Measurements from ENCODE around the gene CAMK1G.
A peak's percentile ranks its signal among the peaks of the same experiment; 100 is the strongest.

Gene CAMK1G

GRCh38 chr1:209595028-209595427 lies 11.5 kb downstream of the CAMK1G start:
- no peak overlapping the region for H3K4me3 ChIP-seq (ENCODE audit: low read depth, low read length)
- TF ChIP-seq CTCF (IDR thresholded peaks at IDR 0.05; ENCODE audit: low read depth, low read length, missing control alignments), result no peak
- no peak for DNase-seq (ENCODE audit: low read depth)

DNA sequence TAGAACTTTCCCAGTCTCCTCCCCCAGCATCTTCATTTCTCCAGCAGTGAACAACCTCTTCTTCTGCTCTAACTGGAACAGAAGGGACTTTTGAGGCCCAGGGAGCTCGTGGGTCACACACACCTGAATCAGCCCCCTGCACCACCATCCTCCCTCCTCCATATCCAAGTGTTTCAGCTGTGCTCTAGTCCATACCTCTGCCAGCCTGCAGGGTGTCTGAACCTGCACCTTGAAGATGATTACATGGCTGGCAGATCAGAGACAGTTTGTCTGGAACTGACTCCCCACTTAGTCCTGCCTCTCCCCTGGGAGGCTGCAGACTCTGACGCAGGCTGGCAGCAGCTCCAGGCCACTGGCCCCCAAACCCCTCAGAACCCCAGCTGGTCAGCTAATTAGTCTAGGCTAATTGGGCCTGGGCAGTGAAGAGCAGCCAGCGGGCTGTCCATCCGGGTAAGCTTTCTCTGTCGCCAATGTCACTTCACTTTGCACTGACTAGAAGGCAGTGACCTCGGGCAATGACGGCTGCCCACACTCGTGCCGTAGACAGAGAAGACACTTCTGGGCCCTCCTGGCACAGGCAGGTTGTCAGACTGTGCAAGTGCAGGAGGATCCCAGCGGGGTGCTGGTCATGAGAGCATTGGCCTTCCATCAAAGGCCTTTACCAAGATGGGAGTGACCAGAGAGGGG lies 12.2 kb downstream of the CAMK1G start:
- no peak for TF ChIP-seq CTCF (IDR thresholded peaks at IDR 0.05; ENCODE audit: low read depth, low read length, missing control alignments)
- no peak for DNase-seq (ENCODE audit: low read depth)
- H3K4me3 ChIP-seq (ENCODE audit: low read depth, low read length), result no peak overlapping the region

- TF ChIP-seq CTCF (IDR thresholded peaks at IDR 0.05; ENCODE audit: low read depth, low read length, missing control alignments), result no peak
- H3K4me3 ChIP-seq (ENCODE audit: low read depth, low read length), result no peak overlapping the region
Measured at GRCh38 chr1:209597499-209597898, 14.0 kb downstream of the CAMK1G start.

DNA sequence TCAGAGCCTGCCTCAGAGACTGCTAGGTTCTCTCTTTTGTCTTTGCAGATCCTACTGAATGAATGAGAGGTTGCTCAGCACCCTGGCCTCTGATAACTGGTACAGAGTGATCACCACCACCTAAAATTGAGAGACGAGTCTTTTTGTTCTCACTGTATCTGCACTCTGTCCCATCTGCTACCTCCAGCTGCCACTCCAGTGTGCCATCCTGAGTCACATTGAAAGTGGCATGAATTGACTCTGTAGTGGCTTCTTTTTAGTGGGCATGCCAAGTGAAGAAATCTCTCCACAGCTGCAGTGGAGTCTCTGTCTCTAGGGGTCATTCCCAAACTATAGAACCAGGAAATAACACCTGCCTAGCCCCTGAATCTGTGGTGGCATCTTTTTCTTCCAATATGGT lies 14.7 kb downstream of the CAMK1G start:
- no peak for TF ChIP-seq CTCF (IDR thresholded peaks at IDR 0.05; ENCODE audit: low read depth, low read length, missing control alignments)
- DNase-seq (ENCODE audit: low read depth), result no peak
- no peak overlapping the region for H3K4me3 ChIP-seq (ENCODE audit: low read depth, low read length)

More at GRCh38 chr1:209597499-209597898, 14.0 kb downstream of the CAMK1G start:
- DNase-seq (ENCODE audit: low read depth), result no peak

DNA sequence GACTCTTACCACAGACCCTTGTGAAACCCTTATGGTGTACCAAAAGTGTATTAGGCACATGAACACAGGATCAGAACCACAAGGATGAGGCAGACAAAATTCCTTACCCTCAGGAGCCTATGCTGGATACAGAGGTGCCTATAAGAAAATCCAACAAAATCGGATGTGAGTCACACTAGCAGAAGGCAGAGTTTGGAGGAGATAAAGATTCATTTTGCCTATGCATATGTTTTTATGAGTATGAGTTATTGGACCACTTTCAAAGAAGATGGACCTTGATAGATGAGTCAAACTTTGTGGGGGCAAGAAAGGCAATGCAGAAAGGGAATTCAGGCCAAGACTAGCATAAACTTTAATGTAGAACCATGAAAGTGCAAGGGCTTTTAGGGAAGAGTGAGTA lies 17.0 kb downstream of the CAMK1G start:
- DNase-seq (ENCODE audit: low read depth), result no peak
- no peak for TF ChIP-seq CTCF (IDR thresholded peaks at IDR 0.05; ENCODE audit: low read depth, low read length, missing control alignments)
- H3K4me3 ChIP-seq (ENCODE audit: low read depth, low read length), result no peak overlapping the region

DNA sequence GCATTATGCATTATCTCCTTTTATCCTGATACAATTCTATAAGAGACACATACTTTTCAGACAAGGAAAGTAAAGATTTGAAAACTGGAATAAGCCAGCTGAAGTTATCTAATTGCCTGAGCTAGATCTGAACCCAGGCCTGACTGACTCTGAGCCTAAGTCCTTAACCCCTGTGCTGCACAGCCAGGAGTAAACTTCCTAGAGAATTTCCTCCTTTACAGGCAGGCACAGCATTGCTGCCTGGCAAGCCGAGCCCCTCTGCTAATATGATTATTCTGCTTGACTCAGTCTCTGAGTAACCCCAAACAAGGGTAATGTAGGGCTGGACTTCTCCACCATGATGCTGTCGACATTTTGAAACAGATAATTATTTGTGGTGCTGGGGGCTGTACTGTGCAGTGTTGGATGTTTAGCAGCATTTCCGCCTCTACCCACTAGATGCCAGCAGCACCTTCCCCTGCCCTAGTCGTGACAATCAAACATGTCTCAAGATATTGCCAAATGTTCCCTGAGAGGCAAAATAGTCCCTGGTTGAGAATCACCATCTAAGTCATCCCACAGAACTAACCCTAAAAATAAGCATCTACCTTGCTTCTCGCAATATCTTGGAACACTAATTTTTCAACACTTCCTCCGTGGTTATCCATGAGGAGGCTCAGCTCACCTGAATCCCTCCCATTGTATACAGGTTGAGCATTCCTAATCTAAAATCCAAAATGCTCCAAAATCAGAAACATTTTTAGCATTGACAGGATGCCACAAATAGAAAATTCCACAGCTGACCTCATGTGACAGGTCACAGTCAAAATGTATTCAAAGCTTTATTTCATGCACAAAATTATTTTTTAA lies 18.5 kb downstream of the CAMK1G start:
- DNase-seq (ENCODE audit: low read depth), result no peak
- peak; percentile 79 for TF ChIP-seq CTCF (IDR thresholded peaks at IDR 0.05; ENCODE audit: low read depth, low read length, missing control alignments)
- H3K4me3 ChIP-seq (ENCODE audit: low read depth, low read length), result no peak overlapping the region
